HEK293T (cell line): Measurements from ENCODE around the gene OGG1.

Experiments used
- CTCF ChIA-PET: fragments of 350-600 bp; formaldehyde crosslinking; extraction: SDS; loops from one replicate; lab custom pipeline; 2021; ENCODE audit warnings: antibody characterized with exemption, inconsistent platforms; lab: Yijun Ruan, JAX
- POLR2A ChIA-PET: fragments of 350-600 bp; formaldehyde crosslinking; extraction: SDS; loops from one replicate; lab custom pipeline; 2020; ENCODE audit warnings: antibody characterized with exemption, inconsistent platforms; lab: Yijun Ruan, JAX
- DNase-seq: peaks from one replicate; pipeline ENCODE4 v3.0.0; 2012; ENCODE audit warnings: mixed read lengths; ENCODE audit errors: extremely low spot score
- ARNT ChIP-seq: fragments of 450-650 bp; IDR thresholded peaks from 2 replicates; pipeline ENCODE4 v1.6.1; 2017; ENCODE audit warnings: mild to moderate bottlenecking
- BHLHE40 ChIP-seq: fragments of 450-650 bp; IDR thresholded peaks from 2 replicates; pipeline ENCODE4 v1.6.1; 2016; ENCODE audit warnings: mild to moderate bottlenecking, moderate library complexity, borderline replicate concordance
- CTBP1 ChIP-seq: fragments of 450-650 bp; IDR thresholded peaks from 2 replicates; pipeline ENCODE4 v1.6.1; 2016; ENCODE audit warnings: borderline replicate concordance
- ELF4 ChIP-seq: fragments of 450-650 bp; IDR thresholded peaks from 2 replicates; pipeline ENCODE4 v1.6.1; 2017; ENCODE audit warnings: antibody characterized with exemption
- FOXA1 ChIP-seq: fragments of 450-650 bp; IDR thresholded peaks from 2 replicates; pipeline ENCODE4 v1.6.1; 2016; ENCODE audit warnings: mild to moderate bottlenecking
- FOXK2 ChIP-seq: fragments of 450-650 bp; IDR thresholded peaks from 2 replicates; pipeline ENCODE4 v1.6.1; 2016; ENCODE audit warnings: mild to moderate bottlenecking
- FOXM1 ChIP-seq: fragments of 450-650 bp; IDR thresholded peaks from 2 replicates; pipeline ENCODE4 v1.6.1; 2017; ENCODE audit warnings: mild to moderate bottlenecking, borderline replicate concordance
- HDGF ChIP-seq: fragments of 450-650 bp; IDR thresholded peaks from 2 replicates; pipeline ENCODE4 v1.6.1; 2017; ENCODE audit warnings: antibody characterized with exemption, borderline replicate concordance
- L3MBTL2 ChIP-seq: fragments of 450-650 bp; conservative IDR thresholded peaks from 2 replicates; pipeline ENCODE4 v1.6.1; 2016; ENCODE audit warnings: mild to moderate bottlenecking
- LEF1 ChIP-seq: fragments of 450-650 bp; IDR thresholded peaks from 2 replicates; pipeline ENCODE4 v1.6.1; 2017; ENCODE audit warnings: mild to moderate bottlenecking, borderline replicate concordance
- NFRKB ChIP-seq: fragments of 450-650 bp; IDR thresholded peaks from 2 replicates; pipeline ENCODE4 v1.6.1; 2016; ENCODE audit warnings: mild to moderate bottlenecking, moderate library complexity
- PKNOX1 ChIP-seq: fragments of 450-650 bp; IDR thresholded peaks from 2 replicates; pipeline ENCODE4 v1.6.1; 2016
- SP1 ChIP-seq: fragments of 450-650 bp; IDR thresholded peaks from 2 replicates; pipeline ENCODE4 v1.6.1; 2017
- SUZ12 ChIP-seq: fragments of 450-650 bp; IDR thresholded peaks from 2 replicates; pipeline ENCODE4 v1.6.1; 2016; ENCODE audit warnings: mild to moderate bottlenecking
- TARDBP ChIP-seq: fragments of 450-650 bp; IDR thresholded peaks from 2 replicates; pipeline ENCODE4 v1.6.1; 2016
- ZNF384 ChIP-seq: fragments of 450-650 bp; IDR thresholded peaks from 2 replicates; pipeline ENCODE4 v1.6.1; 2016

Gene OGG1

GRCh38 chr3:9761919-9762318 lies 12.2 kb downstream of the OGG1 start:
- TF ChIP-seq TARDBP (no peak), BHLHE40 (no peak), HDGF (no peak), SUZ12 (no peak), PKNOX1 (no peak), ELF4 (no peak), FOXM1 (no peak)
- no peak for DNase-seq
- ChIA-PET POLR2A (no interaction called here), CTCF (no interaction called here)

- CTCF ChIA-PET, result no interaction called here
- no peak for DNase-seq
- POLR2A ChIA-PET, result interaction anchor here (0.6 kb wide), 1 partner anchor 36 kb away, joined by 3 read pairs; no protein-coding TSS in a partner anchor
- no peak for TF ChIP-seq SUZ12
- no peak for TF ChIP-seq FOXK2
- no peak for TF ChIP-seq PKNOX1
- no peak for TF ChIP-seq BHLHE40
- no peak for TF ChIP-seq L3MBTL2
- no peak for TF ChIP-seq CTBP1
- no peak for TF ChIP-seq FOXM1
- TF ChIP-seq FOXA1, result no peak
- no peak for TF ChIP-seq ZNF384
- TF ChIP-seq ARNT, result no peak
- no peak for TF ChIP-seq HDGF
- TF ChIP-seq ELF4, result no peak
- no peak for TF ChIP-seq LEF1
These were observed 13.1 kb downstream of the OGG1 start for GRCh38 chr3:9762871-9763270.

GRCh38 chr3:9765865-9766264 lies 16.1 kb downstream of the OGG1 start:
- peak; percentile 31 for DNase-seq
- TF ChIP-seq HDGF, result no peak
- no peak for TF ChIP-seq LEF1
- TF ChIP-seq CTBP1, result no peak
- no peak for TF ChIP-seq L3MBTL2
- TF ChIP-seq BHLHE40, result no peak
- no peak for TF ChIP-seq ARNT
- TF ChIP-seq FOXA1, result no peak
- TF ChIP-seq TARDBP, result no peak
- TF ChIP-seq ELF4, result no peak
- ChIA-PET POLR2A (no interaction called here), CTCF (no interaction called here)

- ChIA-PET POLR2A (no interaction called here), CTCF (no interaction called here)
- DNase-seq, result no peak
- TF ChIP-seq FOXM1 (no peak), LEF1 (no peak), BHLHE40 (no peak), ARNT (no peak), ZNF384 (no peak), NFRKB (no peak)
These were observed 17.7 kb downstream of the OGG1 start for GRCh38 chr3:9767418-9767817.

- ChIA-PET CTCF (no interaction called here), POLR2A (interaction anchor here (0.6 to 2.3 kb wide), 5 partner anchors 7 to 24 kb away, joined by 3 to 10 read pairs (median 3); partner anchors contain the start of genes ARPC4, OGG1 and TADA3)
- TF ChIP-seq NFRKB (no peak), ARNT (no peak), LEF1 (no peak), L3MBTL2 (no peak), ZNF384 (no peak), HDGF (no peak), PKNOX1 (no peak), BHLHE40 (no peak), ELF4 (no peak), FOXA1 (no peak), FOXK2 (no peak), SP1 (no peak), CTBP1 (no peak), FOXM1 (no peak), TARDBP (no peak), SUZ12 (no peak)
- no peak for DNase-seq
These were observed 18.5 kb downstream of the OGG1 start for GRCh38 chr3:9768141-9768775.

- ChIA-PET CTCF (no interaction called here), POLR2A (interaction anchor here (0.6 to 2.3 kb wide), 8 partner anchors 8 to 72 kb away, joined by 3 to 10 read pairs (median 4); partner anchors contain the start of genes ARPC4, BRPF1, OGG1 and TADA3)
- TF ChIP-seq ARNT, result no peak
- no peak for TF ChIP-seq FOXM1
- TF ChIP-seq BHLHE40, result no peak
- TF ChIP-seq ELF4, result no peak
- DNase-seq, result no peak
These were observed 19.3 kb downstream of the OGG1 start for GRCh38 chr3:9769012-9769411.
